HEK293T (cell line): ENCODE results near the gene EEF1B2.

Source experiments
- BHLHE40 ChIP-seq: fragments of 450-650 bp; IDR thresholded peaks from 2 replicates; pipeline ENCODE4 v1.6.1; 2016; ENCODE audit warnings: mild to moderate bottlenecking, moderate library complexity, borderline replicate concordance
- HDGF ChIP-seq: fragments of 450-650 bp; IDR thresholded peaks from 2 replicates; pipeline ENCODE4 v1.6.1; 2017; ENCODE audit warnings: antibody characterized with exemption, borderline replicate concordance

DNA sequence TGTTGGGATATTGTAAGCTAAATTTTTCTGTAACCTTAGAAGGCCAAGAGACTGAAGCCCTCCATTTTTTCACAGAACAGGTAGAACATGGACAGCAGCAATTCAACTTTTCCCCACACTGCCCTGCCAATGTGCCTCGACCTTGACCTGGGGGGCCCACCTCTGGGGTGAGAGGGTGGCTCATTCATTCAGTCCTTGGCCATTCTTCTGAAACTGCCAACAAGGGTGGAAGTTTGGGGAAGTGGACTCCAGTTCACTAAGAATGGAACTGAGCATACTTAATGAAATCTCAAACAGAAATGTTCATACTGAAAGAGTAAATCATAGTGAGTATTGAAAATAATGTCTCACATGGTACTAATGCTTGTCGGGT, 1.1 kb downstream of the EEF1B2 start:
- TF ChIP-seq HDGF (no peak), BHLHE40 (no peak)
